ENCODE results near the gene MEIOC.

MEIOC gene

GRCh38 chr17:44647736-44648135 lies 8.5 kb upstream of the MEIOC start:
- DNase-seq (ENCODE audit: low read depth): no peak
- no peak overlapping the region for H3K4me3 ChIP-seq (ENCODE audit: low read depth, low read length)
- TF ChIP-seq CTCF (IDR thresholded peaks at IDR 0.05; ENCODE audit: insufficient read depth, low read depth, low read length, missing control alignments): no peak

- H3K4me3 ChIP-seq (ENCODE audit: low read depth, low read length): no peak overlapping the region
- no peak for TF ChIP-seq CTCF (IDR thresholded peaks at IDR 0.05; ENCODE audit: insufficient read depth, low read depth, low read length, missing control alignments)
- DNase-seq (ENCODE audit: low read depth): no peak
These were observed 7.3 kb upstream of the MEIOC start for GRCh38 chr17:44648963-44649362.

GRCh38 chr17:44651228-44651627 lies 5.0 kb upstream of the MEIOC start:
- no peak for TF ChIP-seq CTCF (IDR thresholded peaks at IDR 0.05; ENCODE audit: insufficient read depth, low read depth, low read length, missing control alignments)
- no peak overlapping the region for H3K4me3 ChIP-seq (ENCODE audit: low read depth, low read length)
- no peak for DNase-seq (ENCODE audit: low read depth)

- no peak for DNase-seq (ENCODE audit: low read depth)
- no peak overlapping the region for H3K4me3 ChIP-seq (ENCODE audit: low read depth, low read length)
- TF ChIP-seq CTCF (IDR thresholded peaks at IDR 0.05; ENCODE audit: insufficient read depth, low read depth, low read length, missing control alignments): no peak
These were observed 3.5 kb upstream of the MEIOC start for GRCh38 chr17:44652727-44653126.

GRCh38 chr17:44653384-44653783 lies 2.9 kb upstream of the MEIOC start:
- no peak for DNase-seq (ENCODE audit: low read depth)
- no peak overlapping the region for H3K4me3 ChIP-seq (ENCODE audit: low read depth, low read length)
- TF ChIP-seq CTCF (IDR thresholded peaks at IDR 0.05; ENCODE audit: insufficient read depth, low read depth, low read length, missing control alignments): no peak

- no peak for TF ChIP-seq CTCF (IDR thresholded peaks at IDR 0.05; ENCODE audit: insufficient read depth, low read depth, low read length, missing control alignments)
- no peak overlapping the region for H3K4me3 ChIP-seq (ENCODE audit: low read depth, low read length)
- DNase-seq (ENCODE audit: low read depth): no peak
These were observed 2.3 kb upstream of the MEIOC start for GRCh38 chr17:44653954-44654353.

GRCh38 chr17:44661835-44662234 lies 5.6 kb downstream of the MEIOC start:
- no peak overlapping the region for H3K4me3 ChIP-seq (ENCODE audit: low read depth, low read length)
- no peak for TF ChIP-seq CTCF (IDR thresholded peaks at IDR 0.05; ENCODE audit: insufficient read depth, low read depth, low read length, missing control alignments)
- DNase-seq (ENCODE audit: low read depth): no peak

Data from GM12865 (cell line).